ENCODE measurements around the gene MAGEB3.

DNA sequence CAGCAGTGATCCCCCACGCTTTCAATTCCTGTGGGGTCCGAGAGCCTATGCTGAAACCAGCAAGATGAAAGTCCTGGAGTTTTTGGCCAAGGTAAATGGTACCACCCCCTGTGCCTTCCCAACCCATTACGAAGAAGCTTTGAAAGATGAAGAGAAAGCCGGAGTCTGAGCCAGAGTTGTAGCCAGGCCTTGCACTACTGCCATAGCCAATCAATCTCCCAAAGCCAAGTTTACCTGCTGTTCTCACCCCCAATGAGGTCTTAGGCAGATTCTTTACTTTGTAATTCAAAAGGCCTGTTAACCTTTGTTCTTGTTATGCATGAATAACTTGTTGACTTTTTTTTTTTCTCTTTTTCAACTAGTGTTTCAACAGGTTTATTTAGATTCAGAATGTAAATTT, 11.1 kb upstream of the MAGEB3 start:
- no peak for TF ChIP-seq TAF1 (conservative IDR thresholded peaks at IDR 0.05)
- TF ChIP-seq CTCF (IDR thresholded peaks at IDR 0.05; ENCODE audit: low read depth, low read length, missing input control): no peak
- TF ChIP-seq JUND (IDR thresholded peaks at IDR 0.05): no peak
- no peak for TF ChIP-seq GABPA (IDR thresholded peaks at IDR 0.05 in 1 of 2, conservative IDR thresholded peaks at IDR 0.05 in 1 of 2)
- no peak for TF ChIP-seq RAD21 (IDR thresholded peaks at IDR 0.05)
- TF ChIP-seq ZBTB33 (IDR thresholded peaks at IDR 0.05): no peak
- TF ChIP-seq, protein P1, sequence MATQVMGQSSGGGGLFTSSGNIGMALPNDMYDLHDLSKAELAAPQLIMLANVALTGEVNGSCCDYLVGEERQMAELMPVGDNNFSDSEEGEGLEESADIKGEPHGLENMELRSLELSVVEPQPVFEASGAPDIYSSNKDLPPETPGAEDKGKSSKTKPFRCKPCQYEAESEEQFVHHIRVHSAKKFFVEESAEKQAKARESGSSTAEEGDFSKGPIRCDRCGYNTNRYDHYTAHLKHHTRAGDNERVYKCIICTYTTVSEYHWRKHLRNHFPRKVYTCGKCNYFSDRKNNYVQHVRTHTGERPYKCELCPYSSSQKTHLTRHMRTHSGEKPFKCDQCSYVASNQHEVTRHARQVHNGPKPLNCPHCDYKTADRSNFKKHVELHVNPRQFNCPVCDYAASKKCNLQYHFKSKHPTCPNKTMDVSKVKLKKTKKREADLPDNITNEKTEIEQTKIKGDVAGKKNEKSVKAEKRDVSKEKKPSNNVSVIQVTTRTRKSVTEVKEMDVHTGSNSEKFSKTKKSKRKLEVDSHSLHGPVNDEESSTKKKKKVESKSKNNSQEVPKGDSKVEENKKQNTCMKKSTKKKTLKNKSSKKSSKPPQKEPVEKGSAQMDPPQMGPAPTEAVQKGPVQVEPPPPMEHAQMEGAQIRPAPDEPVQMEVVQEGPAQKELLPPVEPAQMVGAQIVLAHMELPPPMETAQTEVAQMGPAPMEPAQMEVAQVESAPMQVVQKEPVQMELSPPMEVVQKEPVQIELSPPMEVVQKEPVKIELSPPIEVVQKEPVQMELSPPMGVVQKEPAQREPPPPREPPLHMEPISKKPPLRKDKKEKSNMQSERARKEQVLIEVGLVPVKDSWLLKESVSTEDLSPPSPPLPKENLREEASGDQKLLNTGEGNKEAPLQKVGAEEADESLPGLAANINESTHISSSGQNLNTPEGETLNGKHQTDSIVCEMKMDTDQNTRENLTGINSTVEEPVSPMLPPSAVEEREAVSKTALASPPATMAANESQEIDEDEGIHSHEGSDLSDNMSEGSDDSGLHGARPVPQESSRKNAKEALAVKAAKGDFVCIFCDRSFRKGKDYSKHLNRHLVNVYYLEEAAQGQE (IDR thresholded peaks at IDR 0.05): no peak
- no peak for TF ChIP-seq MAX (IDR thresholded peaks at IDR 0.05)

All from liver (tissue), 3 donors.